ENCODE measurements around the gene CCDC27. TPM values are rescaled to one million over a fixed set of nuclear protein-coding genes. Genes with fewer than 3 reads are reported as not detected.
"Not testable (repeated sequence)": the region's sequence is repeated elsewhere in the genome, so short reads cannot be mapped to it uniquely, and the experiment has no call there.

The CCDC27 gene
- total RNA-seq, 4 donors from 2014 or later: not detected

- H3K36me3 ChIP-seq: no peaks in the 10 kb centered on the region
- intact Hi-C loops (cut with DNase I; ENCODE audit: low total_unique reads): no loop called here
- no peak overlapping the region for H3K4me3 ChIP-seq
- no peaks in the 10 kb centered on the region for H3K9me3 ChIP-seq
- no peaks in the 10 kb centered on the region for H3K4me1 ChIP-seq
- DNase-seq: no peak
- no peak overlapping the region for H3K27ac ChIP-seq
- no peak for TF ChIP-seq CTCF (IDR thresholded peaks at IDR 0.05)
- no peak for TF ChIP-seq POLR2AphosphoS5 (IDR thresholded peaks at IDR 0.05)
- no peak for TF ChIP-seq EP300 (IDR thresholded peaks at IDR 0.05; ENCODE audit: low read depth)
- 87% methylated on average over 5 of the region's 5 CpGs; no CpG with 5 or more reads in 1 of the 2 donors for WGBS, 2 donors (ENCODE audit: low coverage in 1 of 2)
- peaks cover 11% of the 10 kb centered on the region for H3K27me3 ChIP-seq
- in situ Hi-C loops (cut with MboI; ENCODE audit: low pct_ligation_motif_present in 1 of 4, low pct_unique_long_range_greater_than_20kb in 1 of 4, low sequenced_read_pairs in 3 of 4): no loop called here
These were observed 55.5 kb downstream of the CCDC27 start for GRCh38 chr1:3807769-3808168.

- Histone ChIP-seq H3K4me1 (no peaks in the 10 kb centered on the region), H3K36me3 (peaks cover 0 to 4% (median under 1%) of the 10 kb centered on the region in 4 donors), H3K27me3 (no peaks in the 10 kb centered on the region), H3K4me3 (no peak overlapping the region), H3K27ac (no peak overlapping the region), H3K9me3 (no peaks in the 10 kb centered on the region)
- WGBS, 2 donors (ENCODE audit: low coverage in 1 of 2): 59 to 67% methylated on average over 1 to 7 of the region's 7 CpGs
- in situ Hi-C loops (cut with MboI; ENCODE audit: low pct_ligation_motif_present in 1 of 4, low pct_unique_long_range_greater_than_20kb in 1 of 4, low sequenced_read_pairs in 3 of 4) (no loop called here), intact Hi-C loops (cut with DNase I; ENCODE audit: low total_unique reads) (no loop called here)
- TF ChIP-seq POLR2AphosphoS5 (IDR thresholded peaks at IDR 0.05): no peak
- no peak for TF ChIP-seq CTCF (IDR thresholded peaks at IDR 0.05)
- no peak for TF ChIP-seq EP300 (IDR thresholded peaks at IDR 0.05; ENCODE audit: low read depth)
- no peak for TF ChIP-seq POLR2A (IDR thresholded peaks at IDR 0.05)
- DNase-seq: no peak
These were observed 57.4 kb downstream of the CCDC27 start for GRCh38 chr1:3809680-3810079.

GRCh38 chr1:3810149-3810761, 58.0 kb downstream of the CCDC27 start:
- WGBS, 2 donors (ENCODE audit: low coverage in 1 of 2): 55 to 72% methylated on average over 8 to 9 of the region's 9 CpGs
- H3K27ac ChIP-seq; H3K4me1 ChIP-seq; DNase-seq; H3K4me3 ChIP-seq; H3K27me3 ChIP-seq; H3K36me3 ChIP-seq; H3K9me3 ChIP-seq; intact Hi-C loops (cut with DNase I; ENCODE audit: low total_unique reads); in situ Hi-C loops (cut with MboI; ENCODE audit: low pct_ligation_motif_present in 1 of 4, low pct_unique_long_range_greater_than_20kb in 1 of 4, low sequenced_read_pairs in 3 of 4): not testable (repeated sequence)

GRCh38 chr1:3811595-3811911, 59.3 kb downstream of the CCDC27 start:
- Histone ChIP-seq H3K27ac (no peak overlapping the region), H3K36me3 (peaks cover 0 to 13% (median 6%) of the 10 kb centered on the region in 4 donors), H3K4me1 (no peaks in the 10 kb centered on the region), H3K9me3 (no peaks in the 10 kb centered on the region), H3K27me3 (no peaks in the 10 kb centered on the region), H3K4me3 (no peak overlapping the region)
- TF ChIP-seq EP300 (IDR thresholded peaks at IDR 0.05; ENCODE audit: low read depth) (no peak), POLR2AphosphoS5 (IDR thresholded peaks at IDR 0.05) (no peak)
- DNase-seq: no peak
- 34% methylated on average over 2 of the region's 2 CpGs; no CpG with 5 or more reads in 1 of the 2 donors for WGBS, 2 donors (ENCODE audit: low coverage in 1 of 2)
- in situ Hi-C loops (cut with MboI; ENCODE audit: low pct_ligation_motif_present in 1 of 4, low pct_unique_long_range_greater_than_20kb in 1 of 4, low sequenced_read_pairs in 3 of 4): no loop called here
- intact Hi-C loops (cut with DNase I; ENCODE audit: low total_unique reads): no loop called here

- H3K27me3 ChIP-seq: no peaks in the 10 kb centered on the region
- no peak for DNase-seq
- H3K27ac ChIP-seq: no peak overlapping the region
- H3K9me3 ChIP-seq: no peaks in the 10 kb centered on the region
- 100% methylated on average over 1 to 2 of the region's 2 CpGs for WGBS, 2 donors (ENCODE audit: low coverage in 1 of 2)
- peaks cover 0 to 13% (median 6%) of the 10 kb centered on the region in 4 donors for H3K36me3 ChIP-seq
- intact Hi-C loops (cut with DNase I; ENCODE audit: low total_unique reads) (no loop called here), in situ Hi-C loops (cut with MboI; ENCODE audit: low pct_ligation_motif_present in 1 of 4, low pct_unique_long_range_greater_than_20kb in 1 of 4, low sequenced_read_pairs in 3 of 4) (no loop called here)
- H3K4me1 ChIP-seq: no peaks in the 10 kb centered on the region
- no peak overlapping the region for H3K4me3 ChIP-seq
- TF ChIP-seq CTCF (IDR thresholded peaks at IDR 0.05) (no peak), EP300 (IDR thresholded peaks at IDR 0.05; ENCODE audit: low read depth) (no peak), POLR2AphosphoS5 (IDR thresholded peaks at IDR 0.05) (no peak), POLR2A (IDR thresholded peaks at IDR 0.05) (no peak)
These were observed 61.8 kb downstream of the CCDC27 start for GRCh38 chr1:3814065-3814464.

All from transverse colon (tissue), 4 donors.